ENCODE measurements around the gene TRPM2. TPM values are rescaled to one million over a fixed set of nuclear protein-coding genes. Genes with fewer than 3 reads are reported as not detected.

TRPM2 gene
- total and polyA plus RNA-seq, 2 of the 13 experiments (the other 11 are each of a cell fraction or from before 2014, with no cell fraction given), result 0.07 to 0.20 TPM

DNA sequence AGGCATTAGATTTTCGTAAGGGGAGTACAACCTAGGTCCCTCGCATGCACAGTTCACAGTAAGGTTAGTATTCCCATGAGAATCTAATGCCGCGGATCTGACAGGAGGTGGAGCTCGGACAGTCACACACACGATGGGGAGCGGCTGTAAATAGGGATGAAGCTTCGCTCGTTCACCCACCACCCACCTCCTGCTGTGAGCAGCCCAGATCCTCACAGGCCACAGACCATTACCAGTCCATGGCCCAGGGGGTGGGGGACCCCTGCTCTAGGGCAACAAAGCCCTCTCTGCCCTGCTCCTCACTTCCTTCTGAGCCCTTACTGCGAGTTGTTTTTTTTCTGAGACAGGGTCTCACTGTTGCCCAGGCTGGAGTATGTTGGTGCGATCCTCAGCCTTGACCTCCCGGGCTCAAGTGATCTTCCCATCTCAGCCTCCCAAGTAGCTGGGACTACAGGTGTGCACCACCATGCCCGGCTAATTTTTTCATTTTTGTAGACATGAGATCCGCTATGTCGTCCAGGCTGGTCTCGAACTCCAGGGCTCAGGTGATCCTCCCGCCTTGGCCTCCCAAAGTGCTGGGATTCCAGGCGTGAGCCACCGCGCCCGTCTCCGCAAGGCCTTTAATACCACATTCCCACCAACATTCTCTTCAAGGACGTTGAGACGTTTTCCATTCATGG lies 21.3 kb downstream of the TRPM2 start (continued):
- TF ChIP-seq, protein P1, sequence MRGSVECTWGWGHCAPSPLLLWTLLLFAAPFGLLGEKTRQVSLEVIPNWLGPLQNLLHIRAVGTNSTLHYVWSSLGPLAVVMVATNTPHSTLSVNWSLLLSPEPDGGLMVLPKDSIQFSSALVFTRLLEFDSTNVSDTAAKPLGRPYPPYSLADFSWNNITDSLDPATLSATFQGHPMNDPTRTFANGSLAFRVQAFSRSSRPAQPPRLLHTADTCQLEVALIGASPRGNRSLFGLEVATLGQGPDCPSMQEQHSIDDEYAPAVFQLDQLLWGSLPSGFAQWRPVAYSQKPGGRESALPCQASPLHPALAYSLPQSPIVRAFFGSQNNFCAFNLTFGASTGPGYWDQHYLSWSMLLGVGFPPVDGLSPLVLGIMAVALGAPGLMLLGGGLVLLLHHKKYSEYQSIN (CRISPR knock-in tag; IDR thresholded peaks at IDR 0.05; ENCODE audit: borderline replicate concordance), result no peak
- TF ChIP-seq FOXO1 (CRISPR knock-in tag; IDR thresholded peaks at IDR 0.05) (no peak), ZNF773 (CRISPR knock-in tag; IDR thresholded peaks at IDR 0.05; ENCODE audit: borderline replicate concordance) (no peak)
- TF ChIP-seq, protein P2, sequence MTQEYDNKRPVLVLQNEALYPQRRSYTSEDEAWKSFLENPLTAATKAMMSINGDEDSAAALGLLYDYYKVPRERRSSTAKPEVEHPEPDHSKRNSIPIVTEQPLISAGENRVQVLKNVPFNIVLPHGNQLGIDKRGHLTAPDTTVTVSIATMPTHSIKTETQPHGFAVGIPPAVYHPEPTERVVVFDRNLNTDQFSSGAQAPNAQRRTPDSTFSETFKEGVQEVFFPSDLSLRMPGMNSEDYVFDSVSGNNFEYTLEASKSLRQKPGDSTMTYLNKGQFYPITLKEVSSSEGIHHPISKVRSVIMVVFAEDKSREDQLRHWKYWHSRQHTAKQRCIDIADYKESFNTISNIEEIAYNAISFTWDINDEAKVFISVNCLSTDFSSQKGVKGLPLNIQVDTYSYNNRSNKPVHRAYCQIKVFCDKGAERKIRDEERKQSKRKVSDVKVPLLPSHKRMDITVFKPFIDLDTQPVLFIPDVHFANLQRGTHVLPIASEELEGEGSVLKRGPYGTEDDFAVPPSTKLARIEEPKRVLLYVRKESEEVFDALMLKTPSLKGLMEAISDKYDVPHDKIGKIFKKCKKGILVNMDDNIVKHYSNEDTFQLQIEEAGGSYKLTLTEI (CRISPR knock-in tag; conservative IDR thresholded peaks at IDR 0.05), result no peak

DNA sequence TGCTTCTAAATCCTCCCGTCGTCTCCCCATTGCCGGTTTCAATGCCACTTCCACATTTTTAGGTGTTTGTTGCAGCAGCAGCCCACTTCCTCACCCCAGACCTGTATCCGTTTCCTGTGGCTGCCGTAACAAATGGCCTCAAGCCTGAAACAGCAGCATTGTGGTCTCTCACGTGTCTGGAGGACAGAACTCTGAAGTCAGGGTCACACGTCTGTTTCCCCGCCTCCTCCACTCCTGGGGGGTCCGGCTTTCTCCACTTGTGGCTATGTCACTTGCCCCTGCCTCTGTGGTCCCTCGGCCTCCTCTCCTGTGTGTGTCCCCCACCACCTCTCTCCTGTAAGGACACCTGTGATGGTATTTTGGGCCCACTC lies 21.8 kb downstream of the TRPM2 start:
- no peaks in the 10 kb centered on the region for H3K79me2 ChIP-seq (ENCODE audit: insufficient read depth, low read length)
- no peaks in the 10 kb centered on the region for H4K20me1 ChIP-seq (ENCODE audit: insufficient read depth, low read length)
- H3K9ac ChIP-seq (ENCODE audit: insufficient read depth, low read depth, low read length), result no peak overlapping the region
- ChIA-PET CTCF (ENCODE audit: low intra/inter-chr PET ratio, low total read pairs) (no interaction called here), POLR2A (no interaction called here)
- H3K4me3 ChIP-seq (replicated peaks in 1 of 3; ENCODE audit: insufficient read depth in 1 of 3, low read depth in 2 of 3, low read length in 3 of 3), result no peak overlapping the region
- H3K27me3 ChIP-seq (ENCODE audit: control insufficient read depth in 1 of 2, insufficient read depth in 2 of 2, low read length in 2 of 2), result peaks cover 16 to 46% of the 10 kb centered on the region in 2 experiments
- TF ChIP-seq ZNF556 (CRISPR knock-in tag; IDR thresholded peaks at IDR 0.05; ENCODE audit: borderline replicate concordance), result no peak
- peaks cover 7% of the 10 kb centered on the region for H3K4me1 ChIP-seq (ENCODE audit: insufficient read depth, low read length)
- intact Hi-C loops (cut with micrococcal nuclease; ENCODE audit: unreplicated experiment), result no loop called here
- H3K9me3 ChIP-seq (ENCODE audit: low read length), result no peaks in the 10 kb centered on the region
- no peaks in the 10 kb centered on the region for H3K36me3 ChIP-seq (replicated peaks in 1 of 2; ENCODE audit: control insufficient read depth in 1 of 2, insufficient read depth in 2 of 2, low read length in 2 of 2)
- no peak overlapping the region for H3K27ac ChIP-seq (ENCODE audit: extremely low read length, insufficient read depth, low read length)
- no peak overlapping the region for H3K4me2 ChIP-seq (ENCODE audit: low read depth, low read length)
- FAIRE-seq (no peak), ATAC-seq (no peak), DNase-seq (ENCODE audit: low spot score) (no peak)
- in situ Hi-C loops (cut with HindIII; ENCODE audit: extremely low pct_ligation_motif_present, low pct_unique_long_range_greater_than_20kb), result loop anchor here (5.0 kb wide), 2 partner anchors 52 to 107 kb away; no protein-coding TSS in a partner anchor
- no TSS peak for BruUV-seq (replicated peaks)
- H2AFZ ChIP-seq (ENCODE audit: low read length), result no peak overlapping the region
- WGBS (ENCODE audit: low lambda C conversion rate), result 76% methylated on average over 9 of the region's 10 CpGs

Data from HepG2 (cell line).